HCT116 (cell line): Measurements from ENCODE around the gene GNPTG. TPM values are rescaled to one million over a fixed set of nuclear protein-coding genes. Genes with fewer than 3 reads are reported as not detected.

Experiments
- ATAC-seq: fragments of 200-7000 bp; cut with Tn5 transposase; 2 replicates; pipeline ENCODE4 v1.9.1; 2020; ENCODE audit warnings: mild to moderate bottlenecking, moderate library complexity
- BruUV-seq: library from RNA; stranded (reverse); fragments of 400-500 nt; replicated peaks from 2 replicates; lab custom pipeline; 2021; lab: Mats Ljungman, UMichigan
- CTCF ChIA-PET: fragments of 300-600 bp; sonication (Branson Sonifier 250); formaldehyde crosslinking; loops from one replicate; lab custom pipeline; 2021; ENCODE audit warnings: antibody characterized with exemption; lab: Charles Lee
- POLR2A ChIA-PET: fragments of 300-600, 350-600 bp; sonication (Branson Sonifier 250); formaldehyde crosslinking; loops from one replicate; lab custom pipeline; 2021; ENCODE audit warnings: antibody characterized with exemption; lab: Charles Lee
- RAD21 ChIA-PET, 2 experiments: fragments of 300-600 bp; sonication (Branson Sonifier 250); formaldehyde crosslinking; loops; one replicate each; lab custom pipeline; 2023; ENCODE audit warnings: low total read pairs in 2 of 2; ENCODE audit not compliant: uncharacterized antibody in 2 of 2, unreplicated experiment in 2 of 2, low non-redundant PET in 1 of 2; lab: Charles Lee
- DNase-seq: peaks from one replicate; pipeline ENCODE4 v3.0.0-alpha.2; 2010; ENCODE audit warnings: low read depth, low spot score
- H2AFZ ChIP-seq: fragments of 200-600 bp; shearing (Covaris generic), sonication (generic); 2 replicates; pipeline ENCODE4 v1.6.1; 2017; ENCODE audit warnings: low read depth, mixed run types, mixed read lengths, antibody characterized with exemption, low read length; ENCODE audit not compliant: poor library complexity, severe bottlenecking
- H3K27ac ChIP-seq: 2 replicates; pipeline ENCODE4 v1.5.1; 2012; ENCODE audit warnings: low read depth, low read length
- H3K27me3 ChIP-seq: fragments of 200-600 bp; sonication (generic); 2 replicates; pipeline ENCODE4 v1.6.1; 2016; ENCODE audit warnings: mixed run types, low read length, mixed read lengths; ENCODE audit not compliant: insufficient read depth
- H3K36me3 ChIP-seq, 2 experiments: fragments of 200-500 bp in 1 of 2; fragments of 200-600 bp in 1 of 2; sonication (Bioruptor generic) in 1 of 2; sonication (generic) in 1 of 2; 2 replicates each; pipeline versions ENCODE4 v1.5.1 to v1.6.1; 2014 to 2016; ENCODE audit warnings: low read length in 2 of 2, inconsistent platforms in 1 of 2, mixed read lengths in 1 of 2, mixed run types in 1 of 2; ENCODE audit not compliant: insufficient read depth in 2 of 2, control insufficient read depth in 1 of 2
- H3K4me1 ChIP-seq, 2 experiments: fragments of 200-600 bp in 1 of 2; sonication (generic) in 1 of 2; 2 replicates each; pipeline versions ENCODE4 v1.5.1 to v1.6.1; 2012 to 2017; ENCODE audit warnings: low read length in 2 of 2, inconsistent platforms in 1 of 2, mild to moderate bottlenecking in 1 of 2, mixed read lengths in 1 of 2, mixed run types in 1 of 2, moderate library complexity in 1 of 2; ENCODE audit not compliant: insufficient read depth in 2 of 2, control insufficient read depth in 1 of 2
- H3K4me2 ChIP-seq: fragments of 200-600 bp; sonication (generic); 2 replicates; pipeline ENCODE4 v1.6.1; 2017; ENCODE audit warnings: mixed run types, low read length, mixed read lengths
- H3K4me3 ChIP-seq, 2 experiments: fragments of 200-600 bp in 1 of 2; sonication (generic) in 1 of 2; replicated peaks in 1 of 2; 2 replicates each; pipeline ENCODE4 v1.5.1; 2011 to 2016; ENCODE audit warnings: low read length in 2 of 2, control low read depth in 1 of 2, low read depth in 1 of 2, mild to moderate bottlenecking in 1 of 2, mixed read lengths in 1 of 2, mixed run types in 1 of 2
- H3K79me2 ChIP-seq: fragments of 200-600 bp; sonication (generic); 2 replicates; pipeline ENCODE4 v1.6.1; 2017; ENCODE audit warnings: mild to moderate bottlenecking, mixed run types, low read length, moderate library complexity, mixed read lengths; ENCODE audit not compliant: insufficient read depth
- H3K9ac ChIP-seq: fragments of 200-600 bp; sonication (generic); 2 replicates; pipeline ENCODE4 v1.6.1; 2016; ENCODE audit warnings: low read length, mixed read lengths
- H3K9me2 ChIP-seq: fragments of 200-600 bp; sonication (generic), shearing (Covaris generic); 2 replicates; pipeline ENCODE4 v1.6.1; 2017; ENCODE audit warnings: mixed run types, mild to moderate bottlenecking, moderate library complexity; ENCODE audit not compliant: insufficient read depth
- H3K9me3 ChIP-seq, 2 experiments: fragments of 200-500 bp in 1 of 2; fragments of 200-600 bp in 1 of 2; sonication (Bioruptor generic) in 1 of 2; sonication (generic) in 1 of 2; 2 replicates each; pipeline ENCODE4 v1.6.1; 2014 to 2017; ENCODE audit warnings: low read length in 2 of 2, mixed read lengths in 2 of 2, inconsistent platforms in 1 of 2, low read depth in 1 of 2, mild to moderate bottlenecking in 1 of 2, mixed run types in 1 of 2, moderate library complexity in 1 of 2; ENCODE audit not compliant: control insufficient read depth in 1 of 2, insufficient read depth in 1 of 2
- H4K20me1 ChIP-seq: fragments of 200-600 bp; sonication (generic), shearing (Covaris generic); 2 replicates; pipeline ENCODE4 v1.6.1; 2017; ENCODE audit warnings: mixed run types, mild to moderate bottlenecking, moderate library complexity; ENCODE audit not compliant: insufficient read depth
- CEBPB ChIP-seq: IDR thresholded peaks from 2 replicates; pipeline ENCODE4 v1.6.1; 2012; ENCODE audit warnings: low read depth
- EGR1 ChIP-seq: IDR thresholded peaks from 2 replicates; pipeline ENCODE4 v1.6.1; 2012; ENCODE audit warnings: low read depth
- ELF1 ChIP-seq: IDR thresholded peaks from 2 replicates; pipeline ENCODE4 v1.6.1; 2012; ENCODE audit warnings: low read depth, borderline replicate concordance
- FOSL1 ChIP-seq: IDR thresholded peaks from 2 replicates; pipeline ENCODE4 v1.6.1; 2012; ENCODE audit warnings: low read depth
- JUND ChIP-seq: IDR thresholded peaks from 2 replicates; pipeline ENCODE4 v1.6.1; 2012
- POLR2A ChIP-seq: IDR thresholded peaks from 2 replicates; pipeline ENCODE4 v1.7.0; 2011; ENCODE audit warnings: borderline replicate concordance; ENCODE audit not compliant: insufficient read depth, insufficient read length; ENCODE audit errors: extremely low read depth
- POLR2AphosphoS5 ChIP-seq: IDR thresholded peaks from 2 replicates; pipeline ENCODE4 v1.6.1; 2011; ENCODE audit warnings: mild to moderate bottlenecking, low read depth, low read length, moderate library complexity
- RAD21 ChIP-seq: IDR thresholded peaks from 2 replicates; pipeline ENCODE4 v1.6.1; 2012; ENCODE audit warnings: low read depth, mild to moderate bottlenecking
- REST ChIP-seq: IDR thresholded peaks from 2 replicates; pipeline ENCODE4 v1.6.1; 2012; ENCODE audit warnings: low read depth
- SIN3A ChIP-seq: IDR thresholded peaks from 2 replicates; pipeline ENCODE4 v1.6.1; 2012; ENCODE audit warnings: low read depth
- SRF ChIP-seq: IDR thresholded peaks from 2 replicates; pipeline ENCODE4 v1.6.1; 2012; ENCODE audit warnings: low read depth
- TCF7L2 ChIP-seq: IDR thresholded peaks from 2 replicates; pipeline ENCODE4 v1.7.0; 2011; ENCODE audit warnings: borderline replicate concordance, inconsistent platforms; ENCODE audit not compliant: insufficient read depth, insufficient read length; ENCODE audit errors: extremely low read depth
- YY1 ChIP-seq: IDR thresholded peaks from 2 replicates; pipeline ENCODE4 v1.6.1; 2011; ENCODE audit warnings: low read length, low read depth, moderate library complexity, mild to moderate bottlenecking; ENCODE audit not compliant: insufficient replicate concordance; ENCODE audit errors: extremely low read depth
- ZFX ChIP-seq: fragments of 450-650 bp; IDR thresholded peaks from 2 replicates; pipeline ENCODE4 v1.6.1; 2017
- ZNF274 ChIP-seq: fragments of 200-500 bp; sonication (Bioruptor generic); IDR thresholded peaks from 2 replicates; pipeline ENCODE4 v1.6.1; 2014; ENCODE audit warnings: mild to moderate bottlenecking, low read depth, low read length, inconsistent platforms
- intact Hi-C: fragments of 100-400 bp; cut with micrococcal nuclease; formaldehyde crosslinking; loops from 2 replicates; pipeline ENCODE4 v1.10.0; 2022
- total RNA-seq: library from RNA; stranded (reverse); gene quantifications from one replicate; pipeline ENCODE4 v1.2.1, GENCODE V29; 2021; ENCODE audit not compliant: unreplicated experiment
- TF ChIP-seq, protein P1 (sequence below): IDR thresholded peaks from 2 replicates; pipeline ENCODE4 v1.6.1; 2012
- TF ChIP-seq, protein P2 (sequence below): IDR thresholded peaks from 2 replicates; pipeline ENCODE4 v1.6.1; 2012
- TF ChIP-seq, protein P3 (sequence below), 3 experiments: fragments of 200-600 bp in 1 of 3; sonication (generic) in 1 of 3; IDR thresholded peaks in 2 of 3; conservative IDR thresholded peaks in 1 of 3; 2 replicates each; pipeline ENCODE4 v1.5.1; 2012 to 2017; ENCODE audit warnings: low read depth in 2 of 3, low read length in 2 of 3, antibody characterized with exemption in 1 of 3, borderline replicate concordance in 1 of 3, control low read depth in 1 of 3, mild to moderate bottlenecking in 1 of 3, mixed read lengths in 1 of 3, mixed run types in 1 of 3, moderate library complexity in 1 of 3; ENCODE audit not compliant: insufficient read depth in 1 of 3

GNPTG gene
- total RNA-seq, 1 experiment from 2014 or later: 35.2 TPM

GRCh38 chr16:1383556-1383955 lies 31.8 kb downstream of the GNPTG start:
- TF ChIP-seq, protein P1, sequence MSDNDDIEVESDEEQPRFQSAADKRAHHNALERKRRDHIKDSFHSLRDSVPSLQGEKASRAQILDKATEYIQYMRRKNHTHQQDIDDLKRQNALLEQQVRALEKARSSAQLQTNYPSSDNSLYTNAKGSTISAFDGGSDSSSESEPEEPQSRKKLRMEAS: no peak
- TF ChIP-seq FOSL1 (no peak), CEBPB (no peak), ZFX (no peak), ELF1 (no peak), EGR1 (no peak), JUND (no peak), TCF7L2 (no peak), RAD21 (no peak), ZNF274 (no peak), SRF (no peak), YY1 (no peak), POLR2A (no peak), SIN3A (no peak), POLR2AphosphoS5 (no peak), REST (no peak)
- TF ChIP-seq, protein P2, sequence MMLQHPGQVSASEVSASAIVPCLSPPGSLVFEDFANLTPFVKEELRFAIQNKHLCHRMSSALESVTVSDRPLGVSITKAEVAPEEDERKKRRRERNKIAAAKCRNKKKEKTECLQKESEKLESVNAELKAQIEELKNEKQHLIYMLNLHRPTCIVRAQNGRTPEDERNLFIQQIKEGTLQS: no peak
- TF ChIP-seq, protein P3, sequence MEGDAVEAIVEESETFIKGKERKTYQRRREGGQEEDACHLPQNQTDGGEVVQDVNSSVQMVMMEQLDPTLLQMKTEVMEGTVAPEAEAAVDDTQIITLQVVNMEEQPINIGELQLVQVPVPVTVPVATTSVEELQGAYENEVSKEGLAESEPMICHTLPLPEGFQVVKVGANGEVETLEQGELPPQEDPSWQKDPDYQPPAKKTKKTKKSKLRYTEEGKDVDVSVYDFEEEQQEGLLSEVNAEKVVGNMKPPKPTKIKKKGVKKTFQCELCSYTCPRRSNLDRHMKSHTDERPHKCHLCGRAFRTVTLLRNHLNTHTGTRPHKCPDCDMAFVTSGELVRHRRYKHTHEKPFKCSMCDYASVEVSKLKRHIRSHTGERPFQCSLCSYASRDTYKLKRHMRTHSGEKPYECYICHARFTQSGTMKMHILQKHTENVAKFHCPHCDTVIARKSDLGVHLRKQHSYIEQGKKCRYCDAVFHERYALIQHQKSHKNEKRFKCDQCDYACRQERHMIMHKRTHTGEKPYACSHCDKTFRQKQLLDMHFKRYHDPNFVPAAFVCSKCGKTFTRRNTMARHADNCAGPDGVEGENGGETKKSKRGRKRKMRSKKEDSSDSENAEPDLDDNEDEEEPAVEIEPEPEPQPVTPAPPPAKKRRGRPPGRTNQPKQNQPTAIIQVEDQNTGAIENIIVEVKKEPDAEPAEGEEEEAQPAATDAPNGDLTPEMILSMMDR (IDR thresholded peaks at IDR 0.05 in 2 of 3, conservative IDR thresholded peaks at IDR 0.05 in 1 of 3; ENCODE audit: borderline replicate concordance in 1 of 3, insufficient read depth in 1 of 3, low read depth in 2 of 3, low read length in 2 of 3): no peak
- CTCF ChIA-PET: no interaction called here
- peaks cover 6 to 9% of the 10 kb centered on the region in 2 experiments for H3K4me1 ChIP-seq
- H3K27ac ChIP-seq: no peak overlapping the region
- no peak overlapping the region for H3K9ac ChIP-seq
- no peak for ATAC-seq
- H2AFZ ChIP-seq: no peak overlapping the region
- POLR2A ChIA-PET: no interaction called here
- H3K79me2 ChIP-seq: peaks cover 8% of the 10 kb centered on the region
- BruUV-seq: no TSS peak
- no peaks in the 10 kb centered on the region; a peak in 1 of 4 replicates for H3K36me3 ChIP-seq
- H3K9me2 ChIP-seq: no peaks in the 10 kb centered on the region
- H3K27me3 ChIP-seq: no peaks in the 10 kb centered on the region
- intact Hi-C loops: no loop called here
- no peak overlapping the region for H3K4me3 ChIP-seq
- no peak for DNase-seq
- H4K20me1 ChIP-seq: no peaks in the 10 kb centered on the region
- RAD21 ChIA-PET: no interaction called here
- no peak overlapping the region for H3K4me2 ChIP-seq
- no peaks in the 10 kb centered on the region for H3K9me3 ChIP-seq
